LNCaP clone FGC (cell line): Measurements from ENCODE around the gene OSBPL1A.
A peak's percentile ranks its signal among the peaks of the same experiment; 100 is the strongest.

Experiments used
- DNase-seq: peaks from one replicate; pipeline ENCODE4 v3.0.0-alpha.2; 2011; ENCODE audit warnings: low read depth
- H3K4me3 ChIP-seq: 2 replicates; pipeline ENCODE4 v1.5.1; 2011; ENCODE audit warnings: mild to moderate bottlenecking, low read depth, low read length, control low read depth
- CTCF ChIP-seq: IDR thresholded peaks from 2 replicates; pipeline ENCODE4 v1.5.1; 2012; ENCODE audit warnings: mild to moderate bottlenecking; ENCODE audit not compliant: control insufficient read depth, insufficient read depth; ENCODE audit errors: extremely low read depth

The OSBPL1A gene

DNA sequence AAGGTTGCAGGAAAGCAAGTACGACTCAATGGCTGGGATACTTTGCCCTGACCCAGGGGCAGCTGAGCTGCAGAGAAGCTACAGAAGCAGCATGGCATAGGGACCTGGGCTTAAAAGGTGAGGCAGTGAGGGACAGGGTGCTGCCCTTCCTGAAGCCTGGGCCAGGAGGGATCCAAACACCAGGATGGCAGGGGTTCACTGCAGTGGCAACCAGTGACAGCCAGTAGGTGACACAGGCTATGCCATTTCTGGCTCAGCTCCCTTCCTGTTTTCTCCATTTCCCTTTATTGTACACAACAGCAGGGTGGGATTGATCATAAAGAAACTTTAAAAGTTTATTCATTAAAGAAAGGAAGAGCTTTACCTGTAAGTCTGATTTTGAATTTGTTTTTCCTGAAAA, 209.9 kb downstream of the OSBPL1A start:
- DNase-seq, result no peak
- no peak overlapping the region for H3K4me3 ChIP-seq
- TF ChIP-seq CTCF, result no peak

DNA sequence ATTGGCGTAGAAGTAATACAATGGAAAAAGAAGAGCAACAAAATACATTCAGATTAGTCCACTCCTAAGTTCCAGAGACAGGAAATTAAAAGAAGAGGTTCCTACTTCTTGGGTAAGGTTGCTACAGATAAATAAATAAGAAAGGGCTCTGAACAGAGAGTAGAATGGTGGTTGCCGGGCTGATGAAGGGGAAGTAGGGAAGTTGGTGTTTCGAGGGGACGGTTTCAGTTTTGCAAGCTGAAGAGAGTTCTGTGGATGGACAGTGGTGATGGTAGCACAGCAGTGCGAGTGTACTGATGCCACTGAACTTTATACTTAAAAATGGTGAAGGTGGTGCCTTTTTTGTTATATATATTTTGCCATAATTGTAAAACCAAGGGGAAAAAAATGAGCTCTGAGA, 210.6 kb downstream of the OSBPL1A start:
- no peak for DNase-seq
- no peak for TF ChIP-seq CTCF
- H3K4me3 ChIP-seq, result no peak overlapping the region

GRCh38 chr18:24185805-24186204, 211.8 kb downstream of the OSBPL1A start:
- no peak for DNase-seq
- H3K4me3 ChIP-seq, result no peak overlapping the region
- no peak for TF ChIP-seq CTCF

GRCh38 chr18:24181806-24182205, 215.8 kb downstream of the OSBPL1A start:
- TF ChIP-seq CTCF, result no peak
- DNase-seq, result no peak
- H3K4me3 ChIP-seq, result no peak overlapping the region

GRCh38 chr18:24180048-24180447, 217.6 kb downstream of the OSBPL1A start:
- TF ChIP-seq CTCF, result no peak
- no peak overlapping the region for H3K4me3 ChIP-seq
- DNase-seq, result no peak

- TF ChIP-seq CTCF, result no peak
- H3K4me3 ChIP-seq, result no peak overlapping the region
- no peak for DNase-seq
Measured at GRCh38 chr18:24177499-24178133, 220.0 kb downstream of the OSBPL1A start.

- H3K4me3 ChIP-seq, result no peak overlapping the region
- DNase-seq, result no peak
- peak; percentile 51 for TF ChIP-seq CTCF
Measured at GRCh38 chr18:24176727-24177416, 220.8 kb downstream of the OSBPL1A start.
